SU-DHL-6 (cell line): ENCODE results near the gene PRRX2.
"Not testable (repeated sequence)": the region's sequence is repeated elsewhere in the genome, so short reads cannot be mapped to it uniquely, and the experiment has no call there.

ENCODE experiments used
- H2AFZ ChIP-seq: fragments of 200-600 bp; sonication (generic); 2 replicates; pipeline ENCODE4 v1.6.1; 2014; ENCODE audit warnings: low read depth, mild to moderate bottlenecking, moderate library complexity, mixed read lengths, antibody characterized with exemption, low read length; ENCODE audit not compliant: severe bottlenecking
- H3F3A ChIP-seq: fragments of 200-600 bp; shearing (Covaris generic); 2 replicates; pipeline ENCODE4 v1.6.0; 2016; ENCODE audit warnings: antibody characterized with exemption, mild to moderate bottlenecking; ENCODE audit not compliant: insufficient read depth
- H3K27ac ChIP-seq: fragments of 200-600 bp; sonication (generic); 2 replicates; pipeline ENCODE4 v1.5.1; 2016; ENCODE audit warnings: low read depth, mild to moderate bottlenecking, low read length, moderate library complexity, mixed read lengths
- H3K27me3 ChIP-seq: fragments of 200-600 bp; sonication (generic), shearing (Covaris generic); 2 replicates; pipeline ENCODE4 v1.6.0; 2014; ENCODE audit warnings: mild to moderate bottlenecking, low read length
- H3K36me3 ChIP-seq: fragments of 200-600 bp; sonication (generic); 2 replicates; pipeline ENCODE4 v1.6.1; 2014; ENCODE audit warnings: mild to moderate bottlenecking, low read length, mixed read lengths
- H3K4me2 ChIP-seq: fragments of 300-600, 200-600 bp; shearing (Covaris generic), sonication (generic); 2 replicates; pipeline ENCODE4 v1.6.0; 2014; ENCODE audit warnings: low read length, low read depth, mild to moderate bottlenecking; ENCODE audit not compliant: poor library complexity, severe bottlenecking
- H3K4me3 ChIP-seq: fragments of 200-600 bp; sonication (generic); 2 replicates; pipeline ENCODE4 v1.5.1; 2014; ENCODE audit warnings: antibody characterized with exemption, low read length, mild to moderate bottlenecking, mixed read lengths; ENCODE audit not compliant: insufficient read depth, poor library complexity, severe bottlenecking
- H3K79me2 ChIP-seq: fragments of 200-600 bp; sonication (generic); 2 replicates; pipeline ENCODE4 v1.6.1; 2014; ENCODE audit warnings: mild to moderate bottlenecking, low read length, moderate library complexity; ENCODE audit not compliant: insufficient read depth
- H3K9ac ChIP-seq: fragments of 200-600 bp; sonication (generic); 2 replicates; pipeline ENCODE4 v1.7.0; 2014; ENCODE audit warnings: mild to moderate bottlenecking, low read length
- H3K9me2 ChIP-seq: fragments of 200-600 bp; sonication (generic); replicated peaks from 2 replicates; pipeline ENCODE4 v1.6.1; 2014; ENCODE audit warnings: low read length; ENCODE audit not compliant: insufficient read depth
- H3K9me3 ChIP-seq: fragments of 200-600 bp; sonication (generic); 2 replicates; pipeline ENCODE4 v1.6.1; 2014; ENCODE audit warnings: low read length, mixed read lengths; ENCODE audit not compliant: insufficient read depth
- H4K20me1 ChIP-seq: fragments of 200-600 bp; sonication (generic); 2 replicates; pipeline ENCODE4 v1.6.1; 2014; ENCODE audit warnings: low read depth, mild to moderate bottlenecking, antibody characterized with exemption, low read length, moderate library complexity, mixed read lengths
- CTCF ChIP-seq: fragments of 200-600 bp; sonication (generic); IDR thresholded peaks from one replicate; pipeline ENCODE4 v1.5.1; 2017; ENCODE audit warnings: antibody characterized with exemption, mild to moderate bottlenecking, low read length, moderate library complexity; ENCODE audit not compliant: insufficient read depth, poor library complexity, severe bottlenecking
- EZH2phosphoT487 ChIP-seq: fragments of 200-600 bp; sonication (generic), shearing (Covaris generic); conservative IDR thresholded peaks from 2 replicates; pipeline ENCODE4 v1.6.1; 2018; ENCODE audit warnings: mild to moderate bottlenecking, antibody characterized with exemption, low read length, moderate library complexity, mixed read lengths

Gene PRRX2

GRCh38 chr9:129633207-129633606 is 32.2 kb upstream of the PRRX2 start:
- H3K27ac ChIP-seq, result no peak overlapping the region
- no peak overlapping the region for H3K4me3 ChIP-seq
- TF ChIP-seq EZH2phosphoT487 (no peak), CTCF (no peak)
- no peaks in the 10 kb centered on the region for H3K36me3 ChIP-seq
- no peak overlapping the region for H3K4me2 ChIP-seq
- H3K9ac ChIP-seq, result no peak overlapping the region
- H2AFZ ChIP-seq, result no peak overlapping the region
- H3K9me2 ChIP-seq, result no peaks in the 10 kb centered on the region
- H3K27me3 ChIP-seq, result no peaks in the 10 kb centered on the region
- H4K20me1 ChIP-seq, result peaks cover 7% of the 10 kb centered on the region; the same call in 1 of the 2 replicates
- no peaks in the 10 kb centered on the region for H3F3A ChIP-seq
- no peaks in the 10 kb centered on the region for H3K9me3 ChIP-seq
- H3K79me2 ChIP-seq, result peaks cover 59% of the 10 kb centered on the region

GRCh38 chr9:129633848-129634247 is 31.6 kb upstream of the PRRX2 start:
- Histone ChIP-seq H2AFZ (no peak overlapping the region), H3K27me3 (no peaks in the 10 kb centered on the region), H3K9me2 (no peaks in the 10 kb centered on the region), H3K9me3 (no peaks in the 10 kb centered on the region), H3K4me2 (no peak overlapping the region), H3F3A (no peaks in the 10 kb centered on the region), H3K79me2 (peaks cover 52% of the 10 kb centered on the region), H3K27ac (no peak overlapping the region), H3K4me3 (no peak overlapping the region), H3K36me3 (no peaks in the 10 kb centered on the region), H4K20me1 (0 out of 2 replicates have a peak, but pooled peaks cover 3% of the 10 kb centered on the region), H3K9ac (no peak overlapping the region)
- no peak for TF ChIP-seq CTCF
- no peak for TF ChIP-seq EZH2phosphoT487

- no peak overlapping the region for H3K9ac ChIP-seq
- no peak overlapping the region for H3K4me2 ChIP-seq
- no peak overlapping the region for H2AFZ ChIP-seq
- no peaks in the 10 kb centered on the region for H3F3A ChIP-seq
- no peaks in the 10 kb centered on the region for H3K9me2 ChIP-seq
- H3K36me3 ChIP-seq, result no peaks in the 10 kb centered on the region
- no peak overlapping the region for H3K4me3 ChIP-seq
- H3K79me2 ChIP-seq, result peaks cover 47% of the 10 kb centered on the region
- 0 out of 2 replicates have a peak, but pooled peaks cover 3% of the 10 kb centered on the region for H4K20me1 ChIP-seq
- no peaks in the 10 kb centered on the region for H3K9me3 ChIP-seq
- TF ChIP-seq EZH2phosphoT487, result no peak
- H3K27ac ChIP-seq, result no peak overlapping the region
- H3K27me3 ChIP-seq, result no peaks in the 10 kb centered on the region
These were observed 30.1 kb upstream of the PRRX2 start for GRCh38 chr9:129635099-129636065.

- not testable (repeated sequence) for H4K20me1 ChIP-seq
These were observed 29.1 kb upstream of the PRRX2 start for GRCh38 chr9:129636343-129636742.

More at GRCh38 chr9:129636343-129636742, 29.1 kb upstream of the PRRX2 start:
- H3K27me3 ChIP-seq, H3K9me2 ChIP-seq, H3K9me3 ChIP-seq, H2AFZ ChIP-seq, H3K27ac ChIP-seq, H3F3A ChIP-seq, H3K4me2 ChIP-seq, H3K4me3 ChIP-seq, H3K9ac ChIP-seq, H3K36me3 ChIP-seq: not testable (repeated sequence)
- H3K79me2 ChIP-seq, result peaks cover 47% of the 10 kb centered on the region
